Activated CD4-positive, alpha-beta T cell treated with anti-CD3 and anti-CD28 coated beads, Interleukin-2, amount 50 U/mL, for 48 hours (primary cell): ENCODE results near the gene TSC22D4.
A peak's percentile ranks its signal among the peaks of the same experiment; 100 is the strongest.
"Not testable (repeated sequence)": the region's sequence is repeated elsewhere in the genome, so short reads cannot be mapped to it uniquely, and the experiment has no call there.

Experiments
- DNase-seq, 2 experiments: peaks; one replicate each; pipeline ENCODE4 v3.0.0-alpha.2; 2020

The TSC22D4 gene

GRCh38 chr7:100472121-100472851, 6.7 kb downstream of the TSC22D4 start:
- DNase-seq, result no peak

GRCh38 chr7:100471021-100471420, 8.0 kb downstream of the TSC22D4 start:
- DNase-seq, result no peak

GRCh38 chr7:100469227-100470044, 9.6 kb downstream of the TSC22D4 start:
- DNase-seq, result peak; percentile 89 to 90

- no peak for DNase-seq
Measured at GRCh38 chr7:100467638-100468373, 11.2 kb downstream of the TSC22D4 start.

- no peak for DNase-seq
Measured at GRCh38 chr7:100466653-100467605, 12.1 kb downstream of the TSC22D4 start.

GRCh38 chr7:100465702-100466311, 13.2 kb downstream of the TSC22D4 start:
- DNase-seq, result no peak

- DNase-seq, result no peak
Measured at GRCh38 chr7:100465299-100465698, 13.7 kb downstream of the TSC22D4 start.

GRCh38 chr7:100464791-100465190, 14.2 kb downstream of the TSC22D4 start:
- no peak for DNase-seq

- no peak for DNase-seq
Measured at GRCh38 chr7:100464210-100464660, 14.8 kb downstream of the TSC22D4 start, which contains the start of gene SPACDR. Gene SPACDR (minus strand): TSS chr7:100464260. CDS start chr7:100464025, 235 bp downstream.

GRCh38 chr7:100457033-100457432, 22.0 kb downstream of the TSC22D4 start:
- no peak for DNase-seq

GRCh38 chr7:100456562-100456961, 22.5 kb downstream of the TSC22D4 start:
- no peak for DNase-seq

- no peak for DNase-seq
Measured at GRCh38 chr7:100455206-100455605, 23.8 kb downstream of the TSC22D4 start.

- not testable (repeated sequence) for DNase-seq
Measured at GRCh38 chr7:100453854-100454253, 25.2 kb downstream of the TSC22D4 start.

GRCh38 chr7:100452513-100452912, 26.5 kb downstream of the TSC22D4 start:
- DNase-seq, result no peak

- no peak for DNase-seq
Measured at GRCh38 chr7:100449190-100449795, 29.7 kb downstream of the TSC22D4 start.

- not testable (repeated sequence) for DNase-seq
Measured at GRCh38 chr7:100447363-100447762, 31.7 kb downstream of the TSC22D4 start.

- no peak for DNase-seq
Measured at GRCh38 chr7:100446040-100446439, 33.0 kb downstream of the TSC22D4 start.

- no peak for DNase-seq
Measured at GRCh38 chr7:100444311-100445278, 34.4 kb downstream of the TSC22D4 start.

GRCh38 chr7:100443096-100443840, 35.7 kb downstream of the TSC22D4 start:
- DNase-seq, result no peak
